ENCODE results near the gene CXCR6. TPM values are rescaled to one million over a fixed set of nuclear protein-coding genes. Genes with fewer than 3 reads are reported as not detected.

The CXCR6 gene
- total and polyA plus RNA-seq, 2 of the 13 experiments (the other 11 are each of a cell fraction or from before 2014, with no cell fraction given): not detected

GRCh38 chr3:45937206-45938042, 5.8 kb upstream of the CXCR6 start (continued):
- no peak for TF ChIP-seq HINFP (CRISPR knock-in tag; IDR thresholded peaks at IDR 0.05; ENCODE audit: low read depth)
- no peak for TF ChIP-seq ZNF562 (CRISPR knock-in tag; IDR thresholded peaks at IDR 0.05; ENCODE audit: borderline replicate concordance)
- TF ChIP-seq HIVEP1 (CRISPR knock-in tag; IDR thresholded peaks at IDR 0.05): no peak
- no peak for TF ChIP-seq PPARG (CRISPR knock-in tag; conservative IDR thresholded peaks at IDR 0.05)
- TF ChIP-seq MXI1 (IDR thresholded peaks at IDR 0.05; ENCODE audit: borderline replicate concordance, low read depth, low read length): no peak

GRCh38 chr3:45938043-45938435, 5.2 kb upstream of the CXCR6 start:
- Histone ChIP-seq H3K4me1 (ENCODE audit: insufficient read depth, low read length) (no peaks in the 10 kb centered on the region), H4K20me1 (ENCODE audit: insufficient read depth, low read length) (no peaks in the 10 kb centered on the region), H3K9me3 (ENCODE audit: low read length) (no peaks in the 10 kb centered on the region), H2AFZ (ENCODE audit: low read length) (no peak overlapping the region), H3K4me3 (replicated peaks in 1 of 3; ENCODE audit: insufficient read depth in 1 of 3, low read depth in 2 of 3, low read length in 3 of 3) (no peak overlapping the region), H3K79me2 (ENCODE audit: insufficient read depth, low read length) (no peaks in the 10 kb centered on the region), H3K27me3 (ENCODE audit: control insufficient read depth in 1 of 2, insufficient read depth in 2 of 2, low read length in 2 of 2) (no peaks in the 10 kb centered on the region), H3K36me3 (replicated peaks in 1 of 2; ENCODE audit: control insufficient read depth in 1 of 2, insufficient read depth in 2 of 2, low read length in 2 of 2) (peaks cover 7 to 48% of the 10 kb centered on the region in 2 experiments), H3K9ac (ENCODE audit: insufficient read depth, low read depth, low read length) (no peak overlapping the region), H3K4me2 (ENCODE audit: low read depth, low read length) (no peak overlapping the region), H3K27ac (ENCODE audit: extremely low read length, insufficient read depth, low read length) (no peak overlapping the region)
- in situ Hi-C loops (cut with HindIII; ENCODE audit: extremely low pct_ligation_motif_present, low pct_unique_long_range_greater_than_20kb): loop anchor here (5.0 kb wide), 1 partner anchor 139 kb away; no protein-coding TSS in a partner anchor
- WGBS (ENCODE audit: low lambda C conversion rate): 98% methylated on average over 4 of the region's 4 CpGs
- no TSS peak for BruUV-seq (replicated peaks)
- ChIA-PET POLR2A (no interaction called here), CTCF (ENCODE audit: low intra/inter-chr PET ratio, low total read pairs) (interaction anchor here (0.7 to 6.2 kb wide), 2 partner anchors 140 to 177 kb away, joined by 5 to 126 read pairs; no protein-coding TSS in a partner anchor)
- intact Hi-C loops (cut with micrococcal nuclease; ENCODE audit: unreplicated experiment): loop anchor here (1.0 kb wide), 1 partner anchor 141 kb away; no protein-coding TSS in a partner anchor
- DNase-seq (ENCODE audit: low spot score) (no peak), FAIRE-seq (no peak), ATAC-seq (no peak)
- TF ChIP-seq GRHL1 (CRISPR knock-in tag; conservative IDR thresholded peaks at IDR 0.05): no peak
- TF ChIP-seq GMEB1 (CRISPR knock-in tag; IDR thresholded peaks at IDR 0.05; ENCODE audit: borderline replicate concordance): no peak
- TF ChIP-seq PRDM10 (CRISPR knock-in tag; IDR thresholded peaks at IDR 0.05; ENCODE audit: low read depth): no peak
- TF ChIP-seq FOSL2 (CRISPR knock-in tag; IDR thresholded peaks at IDR 0.05): no peak
- TF ChIP-seq PITX1 (CRISPR knock-in tag; IDR thresholded peaks at IDR 0.05): no peak
- TF ChIP-seq HDAC2 (CRISPR knock-in tag; IDR thresholded peaks at IDR 0.05): no peak
